ENCODE results near the gene MEF2D.

The MEF2D gene

GRCh38 chr1:156483397-156483796 is 17.2 kb downstream of the MEF2D start:
- no peak overlapping the region for H3K27ac ChIP-seq (replicated peaks)
- DNase-seq (ENCODE audit: low read depth in 1 of 2, low spot score in 1 of 2): peak in 1 of 2 experiments; percentile 31
- no peak overlapping the region for H3K4me3 ChIP-seq (replicated peaks; ENCODE audit: insufficient read depth, low read length)

GRCh38 chr1:156482276-156482675 is 18.3 kb downstream of the MEF2D start:
- H3K4me3 ChIP-seq (replicated peaks; ENCODE audit: insufficient read depth, low read length): no peak overlapping the region
- H3K27me3 ChIP-seq (ENCODE audit: insufficient read depth, poor library complexity, severe bottlenecking): no peaks in the 10 kb centered on the region
- no peak overlapping the region for H3K27ac ChIP-seq (replicated peaks)
- TF ChIP-seq, protein P1, sequence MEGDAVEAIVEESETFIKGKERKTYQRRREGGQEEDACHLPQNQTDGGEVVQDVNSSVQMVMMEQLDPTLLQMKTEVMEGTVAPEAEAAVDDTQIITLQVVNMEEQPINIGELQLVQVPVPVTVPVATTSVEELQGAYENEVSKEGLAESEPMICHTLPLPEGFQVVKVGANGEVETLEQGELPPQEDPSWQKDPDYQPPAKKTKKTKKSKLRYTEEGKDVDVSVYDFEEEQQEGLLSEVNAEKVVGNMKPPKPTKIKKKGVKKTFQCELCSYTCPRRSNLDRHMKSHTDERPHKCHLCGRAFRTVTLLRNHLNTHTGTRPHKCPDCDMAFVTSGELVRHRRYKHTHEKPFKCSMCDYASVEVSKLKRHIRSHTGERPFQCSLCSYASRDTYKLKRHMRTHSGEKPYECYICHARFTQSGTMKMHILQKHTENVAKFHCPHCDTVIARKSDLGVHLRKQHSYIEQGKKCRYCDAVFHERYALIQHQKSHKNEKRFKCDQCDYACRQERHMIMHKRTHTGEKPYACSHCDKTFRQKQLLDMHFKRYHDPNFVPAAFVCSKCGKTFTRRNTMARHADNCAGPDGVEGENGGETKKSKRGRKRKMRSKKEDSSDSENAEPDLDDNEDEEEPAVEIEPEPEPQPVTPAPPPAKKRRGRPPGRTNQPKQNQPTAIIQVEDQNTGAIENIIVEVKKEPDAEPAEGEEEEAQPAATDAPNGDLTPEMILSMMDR (IDR thresholded peaks at IDR 0.05; ENCODE audit: insufficient read depth, low read length): no peak
- TF ChIP-seq SPI1 (IDR thresholded peaks at IDR 0.05; ENCODE audit: borderline replicate concordance, low read depth) (no peak), POLR2AphosphoS5 (IDR thresholded peaks at IDR 0.05; ENCODE audit: low read depth) (no peak; the same call in 1 of the 2 replicates), GABPA (IDR thresholded peaks at IDR 0.05; ENCODE audit: low read depth) (no peak)
- TF ChIP-seq, protein P2, sequence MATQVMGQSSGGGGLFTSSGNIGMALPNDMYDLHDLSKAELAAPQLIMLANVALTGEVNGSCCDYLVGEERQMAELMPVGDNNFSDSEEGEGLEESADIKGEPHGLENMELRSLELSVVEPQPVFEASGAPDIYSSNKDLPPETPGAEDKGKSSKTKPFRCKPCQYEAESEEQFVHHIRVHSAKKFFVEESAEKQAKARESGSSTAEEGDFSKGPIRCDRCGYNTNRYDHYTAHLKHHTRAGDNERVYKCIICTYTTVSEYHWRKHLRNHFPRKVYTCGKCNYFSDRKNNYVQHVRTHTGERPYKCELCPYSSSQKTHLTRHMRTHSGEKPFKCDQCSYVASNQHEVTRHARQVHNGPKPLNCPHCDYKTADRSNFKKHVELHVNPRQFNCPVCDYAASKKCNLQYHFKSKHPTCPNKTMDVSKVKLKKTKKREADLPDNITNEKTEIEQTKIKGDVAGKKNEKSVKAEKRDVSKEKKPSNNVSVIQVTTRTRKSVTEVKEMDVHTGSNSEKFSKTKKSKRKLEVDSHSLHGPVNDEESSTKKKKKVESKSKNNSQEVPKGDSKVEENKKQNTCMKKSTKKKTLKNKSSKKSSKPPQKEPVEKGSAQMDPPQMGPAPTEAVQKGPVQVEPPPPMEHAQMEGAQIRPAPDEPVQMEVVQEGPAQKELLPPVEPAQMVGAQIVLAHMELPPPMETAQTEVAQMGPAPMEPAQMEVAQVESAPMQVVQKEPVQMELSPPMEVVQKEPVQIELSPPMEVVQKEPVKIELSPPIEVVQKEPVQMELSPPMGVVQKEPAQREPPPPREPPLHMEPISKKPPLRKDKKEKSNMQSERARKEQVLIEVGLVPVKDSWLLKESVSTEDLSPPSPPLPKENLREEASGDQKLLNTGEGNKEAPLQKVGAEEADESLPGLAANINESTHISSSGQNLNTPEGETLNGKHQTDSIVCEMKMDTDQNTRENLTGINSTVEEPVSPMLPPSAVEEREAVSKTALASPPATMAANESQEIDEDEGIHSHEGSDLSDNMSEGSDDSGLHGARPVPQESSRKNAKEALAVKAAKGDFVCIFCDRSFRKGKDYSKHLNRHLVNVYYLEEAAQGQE (IDR thresholded peaks at IDR 0.05; ENCODE audit: insufficient replicate concordance, low read depth): no peak
- DNase-seq (ENCODE audit: low read depth in 1 of 2, low spot score in 1 of 2): peak in 1 of 2 experiments; percentile 35

More at GRCh38 chr1:156483397-156483796, 17.2 kb downstream of the MEF2D start:
- TF ChIP-seq SPI1 (IDR thresholded peaks at IDR 0.05; ENCODE audit: borderline replicate concordance, low read depth): no peak
- TF ChIP-seq, protein P1 (IDR thresholded peaks at IDR 0.05; ENCODE audit: insufficient read depth, low read length): no peak
- TF ChIP-seq, protein P2 (IDR thresholded peaks at IDR 0.05; ENCODE audit: insufficient replicate concordance, low read depth): no peak
- no peak for TF ChIP-seq GABPA (IDR thresholded peaks at IDR 0.05; ENCODE audit: low read depth)
- no peak for TF ChIP-seq POLR2AphosphoS5 (IDR thresholded peaks at IDR 0.05; ENCODE audit: low read depth)
- no peaks in the 10 kb centered on the region for H3K27me3 ChIP-seq (ENCODE audit: insufficient read depth, poor library complexity, severe bottlenecking)

DNA sequence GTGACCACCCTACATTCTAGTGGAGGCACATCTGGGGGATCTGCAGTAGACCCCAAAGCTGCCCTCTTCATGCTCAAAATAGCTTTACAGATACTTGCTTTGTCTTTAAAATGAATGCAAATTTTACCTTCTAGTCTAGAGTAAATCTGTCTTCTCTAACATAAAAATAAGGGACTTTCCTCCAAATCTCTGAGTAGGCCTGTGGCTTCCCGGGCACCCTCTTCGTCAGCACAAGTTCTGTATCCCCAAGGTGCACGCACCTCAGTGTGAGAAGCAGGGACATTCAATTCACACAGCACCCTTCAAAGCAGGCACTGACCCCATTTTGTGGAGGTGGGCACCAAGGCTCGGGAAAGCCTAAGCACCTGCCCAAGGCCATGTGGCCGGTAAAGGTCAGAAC is 19.0 kb downstream of the MEF2D start:
- no peak for TF ChIP-seq POLR2AphosphoS5 (IDR thresholded peaks at IDR 0.05; ENCODE audit: low read depth)
- no peak for TF ChIP-seq SPI1 (IDR thresholded peaks at IDR 0.05; ENCODE audit: borderline replicate concordance, low read depth)
- Histone ChIP-seq H3K4me3 (replicated peaks; ENCODE audit: insufficient read depth, low read length) (no peak overlapping the region), H3K27me3 (ENCODE audit: insufficient read depth, poor library complexity, severe bottlenecking) (no peaks in the 10 kb centered on the region), H3K27ac (replicated peaks) (no peak overlapping the region)
- DNase-seq (ENCODE audit: low read depth in 1 of 2, low spot score in 1 of 2): no peak

- no peak overlapping the region for H3K27ac ChIP-seq (replicated peaks)
- DNase-seq (ENCODE audit: low read depth in 1 of 2, low spot score in 1 of 2): peak; percentile 58 to 72
Observed at GRCh38 chr1:156480411-156481192, 20.0 kb downstream of the MEF2D start.

More at GRCh38 chr1:156480411-156481192, 20.0 kb downstream of the MEF2D start:
- TF ChIP-seq SPI1 (IDR thresholded peaks at IDR 0.05; ENCODE audit: borderline replicate concordance, low read depth): no peak
- TF ChIP-seq GABPA (IDR thresholded peaks at IDR 0.05; ENCODE audit: low read depth): no peak
- TF ChIP-seq, protein P2 (IDR thresholded peaks at IDR 0.05; ENCODE audit: insufficient replicate concordance, low read depth): no peak
- TF ChIP-seq POLR2AphosphoS5 (IDR thresholded peaks at IDR 0.05; ENCODE audit: low read depth): peak; percentile 26; the same call in 1 of the 2 replicates
- TF ChIP-seq, protein P1 (IDR thresholded peaks at IDR 0.05; ENCODE audit: insufficient read depth, low read length): peak; percentile 57
- Histone ChIP-seq H3K27me3 (ENCODE audit: insufficient read depth, poor library complexity, severe bottlenecking) (no peaks in the 10 kb centered on the region), H3K4me3 (replicated peaks; ENCODE audit: insufficient read depth, low read length) (no peak overlapping the region)

Data from HL-60 (cell line).